Lower leg skin (tissue), 4 donors: Measurements from ENCODE around the gene SMIM7. TPM values are rescaled to one million over a fixed set of nuclear protein-coding genes. Genes with fewer than 3 reads are reported as not detected.

ENCODE experiments used
- DNase-seq, 2 donors: peaks; one replicate each; pipeline ENCODE4 v3.0.0-alpha.2; 2019; ENCODE audit warnings: low spot score in 2 of 2
- H3K4me3 ChIP-seq: fragments of 200-600 bp; sonication (generic); 2 replicates; pipeline ENCODE4 v1.5.1; 2017; ENCODE audit warnings: mild to moderate bottlenecking, low read depth; ENCODE audit not compliant: poor library complexity, severe bottlenecking
- POLR2A ChIP-seq, 2 donors: fragments of 450-650 bp; IDR thresholded peaks; one replicate each; pipeline ENCODE4 v1.6.1; 2016 to 2017; ENCODE audit warnings: antibody characterized with exemption in 2 of 2, mild to moderate bottlenecking in 1 of 2, moderate library complexity in 1 of 2
- WGBS, 2 donors: methylation state at CpG; one replicate each; pipeline ENCODE4 v1.1.5; 2018; 5-methylcytosine and 5-hydroxymethylcytosine counted together
- intact Hi-C: fragments of 100-400 bp; cut with DNase I; formaldehyde crosslinking; loops from one replicate; pipeline ENCODE4 v1.15.0; 2023; ENCODE audit warnings: low total_unique reads
- total RNA-seq, 4 donors: library from RNA; depleted of rRNA; stranded (reverse); fragments of >200 nt; gene quantifications; one replicate each; pipeline ENCODE4 v1.1.0, GENCODE V29; 2016
- TF ChIP-seq, protein P1 (sequence below), 3 donors: fragments of 450-650 bp; IDR thresholded peaks; one replicate each; pipeline ENCODE4 v1.5.1; 2016; ENCODE audit warnings: antibody characterized with exemption in 3 of 3, mild to moderate bottlenecking in 3 of 3, moderate library complexity in 2 of 3

SMIM7 gene
- total RNA-seq, 4 donors from 2014 or later, result 78.5 to 125 (median 95.4) TPM

DNA sequence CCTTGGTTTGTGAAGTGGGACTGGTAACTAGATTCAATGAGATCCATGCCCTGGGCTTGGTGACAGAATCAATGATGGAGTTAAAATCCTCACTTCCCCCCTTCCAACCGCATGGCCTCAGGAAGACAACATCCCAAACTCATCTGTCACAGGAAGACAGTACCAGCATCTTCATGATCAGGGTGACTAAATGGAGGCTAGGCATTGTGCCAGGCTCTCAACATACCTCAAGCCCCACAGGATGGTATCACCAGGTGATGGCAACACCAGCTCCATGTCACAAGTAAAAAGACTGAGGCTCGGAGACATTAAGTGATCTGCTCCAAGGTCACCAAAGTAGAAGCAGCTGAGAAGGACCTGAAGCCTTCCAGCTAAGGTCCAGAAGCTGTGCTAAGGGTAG lies 46.1 kb downstream of the SMIM7 start:
- no peak overlapping the region for H3K4me3 ChIP-seq
- no peak for TF ChIP-seq POLR2A (IDR thresholded peaks at IDR 0.05)
- TF ChIP-seq, protein P1, sequence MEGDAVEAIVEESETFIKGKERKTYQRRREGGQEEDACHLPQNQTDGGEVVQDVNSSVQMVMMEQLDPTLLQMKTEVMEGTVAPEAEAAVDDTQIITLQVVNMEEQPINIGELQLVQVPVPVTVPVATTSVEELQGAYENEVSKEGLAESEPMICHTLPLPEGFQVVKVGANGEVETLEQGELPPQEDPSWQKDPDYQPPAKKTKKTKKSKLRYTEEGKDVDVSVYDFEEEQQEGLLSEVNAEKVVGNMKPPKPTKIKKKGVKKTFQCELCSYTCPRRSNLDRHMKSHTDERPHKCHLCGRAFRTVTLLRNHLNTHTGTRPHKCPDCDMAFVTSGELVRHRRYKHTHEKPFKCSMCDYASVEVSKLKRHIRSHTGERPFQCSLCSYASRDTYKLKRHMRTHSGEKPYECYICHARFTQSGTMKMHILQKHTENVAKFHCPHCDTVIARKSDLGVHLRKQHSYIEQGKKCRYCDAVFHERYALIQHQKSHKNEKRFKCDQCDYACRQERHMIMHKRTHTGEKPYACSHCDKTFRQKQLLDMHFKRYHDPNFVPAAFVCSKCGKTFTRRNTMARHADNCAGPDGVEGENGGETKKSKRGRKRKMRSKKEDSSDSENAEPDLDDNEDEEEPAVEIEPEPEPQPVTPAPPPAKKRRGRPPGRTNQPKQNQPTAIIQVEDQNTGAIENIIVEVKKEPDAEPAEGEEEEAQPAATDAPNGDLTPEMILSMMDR (IDR thresholded peaks at IDR 0.05), result no peak
- 90 to 100% methylated on average over 2 of the region's 2 CpGs for WGBS, 2 donors
- intact Hi-C loops, result no loop called here
- DNase-seq, result no peak

DNA sequence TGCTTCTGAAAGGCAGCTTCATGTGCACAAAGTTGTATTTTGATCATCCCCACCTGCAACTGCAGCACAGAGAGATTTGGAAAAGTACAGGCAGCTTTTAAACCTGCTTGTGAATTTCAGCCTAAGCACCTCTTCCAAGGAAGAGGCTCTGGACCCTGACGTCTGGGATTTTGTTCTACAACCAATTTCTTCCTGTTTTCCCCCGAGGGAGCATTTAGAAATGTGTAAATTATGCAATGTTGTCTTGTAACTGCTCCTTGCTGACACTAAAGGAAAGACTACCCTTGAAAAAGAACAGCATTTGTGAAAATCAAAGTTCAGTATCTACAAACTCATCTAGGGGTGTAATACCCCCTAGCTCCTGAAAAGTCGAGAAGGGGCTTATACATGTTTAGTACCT lies 47.3 kb downstream of the SMIM7 start:
- TF ChIP-seq, protein P1 (IDR thresholded peaks at IDR 0.05), result no peak
- no peak for TF ChIP-seq POLR2A (IDR thresholded peaks at IDR 0.05)
- H3K4me3 ChIP-seq, result no peak overlapping the region
- no peak for DNase-seq
- intact Hi-C loops, result no loop called here
- 41 to 46% methylated on average over 3 of the region's 3 CpGs for WGBS, 2 donors

DNA sequence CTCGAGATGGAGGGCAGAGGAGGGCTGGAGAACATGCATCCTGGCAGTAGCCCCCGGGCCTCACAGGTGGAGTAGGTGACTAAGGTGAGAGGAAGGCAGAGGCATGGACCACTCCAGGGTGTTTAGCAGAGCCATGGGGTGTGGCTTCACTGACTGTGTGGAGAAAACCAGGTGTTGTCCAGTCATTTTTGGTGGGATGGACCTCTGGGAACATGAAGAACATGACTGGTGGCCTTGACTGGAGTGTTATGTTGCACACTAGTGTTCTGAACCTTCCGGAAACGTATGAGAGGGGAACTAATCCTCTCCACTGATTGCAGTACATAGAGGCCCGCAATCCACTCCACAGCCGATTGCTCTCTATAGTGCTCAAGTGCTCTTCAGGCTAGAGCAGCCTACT lies 48.8 kb downstream of the SMIM7 start:
- WGBS, 2 donors, result 92 to 93% methylated on average over 6 of the region's 6 CpGs
- intact Hi-C loops, result no loop called here
- TF ChIP-seq, protein P1 (IDR thresholded peaks at IDR 0.05), result no peak
- TF ChIP-seq POLR2A (IDR thresholded peaks at IDR 0.05), result no peak
- no peak overlapping the region for H3K4me3 ChIP-seq
- no peak for DNase-seq

DNA sequence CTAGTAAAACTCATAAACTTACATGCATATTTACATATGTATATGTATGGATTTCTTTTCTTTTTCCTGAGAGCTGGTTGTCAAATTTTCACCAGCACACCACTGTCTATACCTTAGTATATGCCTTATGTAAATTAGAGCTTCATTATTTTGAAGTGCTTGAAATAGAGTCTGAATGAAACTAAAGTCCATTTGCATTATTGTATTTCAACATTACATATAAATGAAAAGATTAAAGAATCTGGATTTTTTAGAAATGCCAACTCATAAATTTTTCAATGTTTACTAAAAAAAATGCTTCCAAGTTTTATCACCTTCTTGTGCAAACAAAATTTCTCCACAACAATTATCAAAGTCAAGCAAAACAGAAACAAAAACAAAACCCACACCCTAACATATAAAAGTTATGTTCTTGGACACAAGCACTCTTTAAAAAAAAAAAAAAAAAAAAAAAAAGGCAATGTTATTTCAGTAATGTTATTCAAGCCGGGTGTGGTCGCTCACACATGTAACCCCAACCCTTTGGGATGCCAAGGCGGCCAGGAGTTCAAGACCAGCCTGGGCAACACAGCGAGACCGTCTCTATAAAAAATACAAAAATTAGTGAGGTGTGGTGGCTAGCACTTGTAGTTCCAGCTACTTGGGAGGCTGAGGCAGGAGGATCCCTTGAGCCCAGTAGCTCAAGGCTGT lies 50.3 kb downstream of the SMIM7 start:
- TF ChIP-seq POLR2A (IDR thresholded peaks at IDR 0.05), result no peak
- TF ChIP-seq, protein P1 (IDR thresholded peaks at IDR 0.05), result no peak
- intact Hi-C loops, result no loop called here
- WGBS, 2 donors, result 78 to 88% methylated on average over 5 of the region's 5 CpGs
- no peak for DNase-seq
- no peak overlapping the region for H3K4me3 ChIP-seq

DNA sequence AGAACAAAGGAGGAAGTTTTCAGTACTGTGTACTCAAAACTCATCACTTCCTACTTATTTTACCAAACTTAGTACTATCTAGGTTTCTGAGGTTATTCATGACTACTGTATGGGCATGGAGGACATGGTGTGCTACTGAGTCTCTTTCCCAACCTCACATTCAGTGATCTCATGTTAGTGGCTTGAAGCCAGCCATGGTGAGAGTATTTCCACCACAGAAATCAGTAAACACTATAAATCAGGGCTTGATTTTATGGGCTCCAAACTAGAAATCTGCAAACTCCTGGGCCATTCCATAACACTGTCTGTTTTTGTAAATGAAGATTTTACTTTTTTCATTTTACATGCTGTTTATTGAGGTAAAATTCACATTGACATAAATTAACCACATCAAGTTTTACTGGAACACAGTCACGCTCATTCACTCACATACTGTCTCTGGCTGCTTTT lies 51.6 kb downstream of the SMIM7 start:
- DNase-seq, result peak in 1 of 2 donors; percentile 82
- no peak for TF ChIP-seq POLR2A (IDR thresholded peaks at IDR 0.05)
- TF ChIP-seq, protein P1 (IDR thresholded peaks at IDR 0.05), result no peak

DNA sequence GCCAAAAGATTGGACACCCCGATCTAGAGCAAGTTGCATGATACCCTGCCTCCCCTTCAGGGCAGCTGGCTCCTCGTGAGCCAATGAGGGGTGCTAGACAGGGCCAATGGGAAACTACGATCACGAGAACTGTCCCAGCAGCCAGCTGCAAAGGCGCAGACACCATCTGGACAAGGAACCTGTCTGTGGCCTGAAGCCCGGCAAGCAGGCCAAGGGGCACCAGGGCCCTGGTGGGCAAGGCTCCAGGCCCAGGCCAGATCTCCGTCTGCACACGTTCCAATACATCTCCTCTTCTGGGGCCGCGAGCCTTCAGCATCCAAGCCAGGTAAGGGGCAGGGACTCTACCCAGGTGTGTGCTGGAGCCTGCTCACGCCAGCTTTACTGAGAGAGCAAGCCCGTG lies 52.1 kb downstream of the SMIM7 start:
- TF ChIP-seq, protein P1 (IDR thresholded peaks at IDR 0.05), result no peak
- intact Hi-C loops, result no loop called here
- DNase-seq, result no peak
- H3K4me3 ChIP-seq, result no peak overlapping the region
- 77 to 84% methylated on average over 12 of the region's 12 CpGs for WGBS, 2 donors

More for the DNA sequence above, 51.6 kb downstream of the SMIM7 start:
- H3K4me3 ChIP-seq, result no peak overlapping the region
- intact Hi-C loops, result no loop called here
- 61 to 74% methylated on average over 1 of the region's 1 CpG for WGBS, 2 donors
